Stimulated activated CD8-positive, alpha-beta memory T cell treated with anti-CD3 and anti-CD28 coated beads, Interleukin-12 subunit alpha, Interleukin-12 subunit beta, amount 100 ng/mL, for 4 hours (primary cell): ENCODE results near the gene EEFSEC.

Source experiments
- DNase-seq: peaks from one replicate; pipeline ENCODE4 v3.0.0-alpha.2; 2020; ENCODE audit warnings: low read depth

Gene EEFSEC

DNA sequence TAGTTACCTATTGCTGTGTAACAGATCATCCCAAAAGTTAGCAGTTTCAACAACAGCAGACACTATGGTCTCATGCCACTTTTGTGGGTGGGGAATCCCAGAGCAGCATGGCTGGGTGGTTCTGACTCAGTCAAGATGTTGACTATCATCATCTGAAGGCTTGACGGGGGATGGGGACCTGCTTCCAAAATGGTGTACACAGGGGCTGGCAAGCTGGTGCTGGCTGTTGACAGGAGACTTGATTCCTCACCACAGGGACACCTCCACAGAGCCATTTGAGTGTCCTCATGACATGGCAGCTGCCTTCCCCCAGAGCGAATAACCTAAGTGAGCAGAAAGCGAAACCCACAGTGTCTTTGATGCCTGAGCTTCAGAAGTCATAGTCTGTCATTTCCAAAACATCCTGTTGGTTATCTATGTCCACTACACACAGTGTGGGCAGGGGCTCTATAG, 294.3 kb downstream of the EEFSEC start:
- DNase-seq, result no peak

DNA sequence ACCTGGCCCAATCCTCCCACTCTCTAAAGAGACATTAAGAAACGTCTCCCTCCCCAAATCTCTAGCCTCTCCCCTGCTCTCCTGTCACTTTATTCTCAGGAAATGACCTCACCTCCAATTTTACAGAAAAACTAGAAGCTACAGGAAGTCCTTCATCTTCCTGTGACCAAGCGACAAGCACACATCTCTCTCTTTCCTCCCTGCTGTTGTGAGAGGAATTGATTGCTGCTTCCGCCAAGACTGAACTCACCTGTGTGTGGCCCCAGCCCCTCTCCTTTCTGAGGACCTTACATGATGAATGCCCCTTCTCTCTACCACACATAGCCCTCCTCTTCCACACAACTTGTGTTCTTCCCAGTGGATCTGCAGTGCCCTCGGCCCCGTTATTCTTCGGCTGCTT, 295.2 kb downstream of the EEFSEC start:
- DNase-seq, result no peak

DNA sequence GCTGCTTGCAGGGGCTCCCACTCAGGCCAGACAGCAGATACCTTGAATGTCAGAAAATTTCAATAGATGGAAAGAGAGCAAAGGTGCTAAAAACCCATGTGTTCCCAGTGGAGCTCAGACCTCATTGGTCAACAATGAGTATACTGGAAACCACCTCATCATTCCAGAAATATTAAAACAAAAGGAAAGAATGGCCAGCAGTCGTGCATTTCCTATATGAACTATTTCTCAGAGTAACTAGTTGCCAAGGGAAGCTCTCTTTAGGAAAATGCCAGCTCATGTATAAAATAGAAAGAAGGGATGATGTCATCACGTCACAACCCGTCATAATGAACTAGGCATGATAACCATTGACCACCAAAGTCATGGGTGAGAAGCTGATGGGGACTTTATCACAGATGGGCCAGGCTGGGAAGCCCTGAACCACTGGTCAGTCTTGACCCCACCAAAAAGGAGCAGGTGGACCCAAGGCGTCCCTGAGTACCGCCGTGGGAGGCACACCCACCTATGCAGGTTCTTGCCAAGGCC, 295.9 kb downstream of the EEFSEC start:
- no peak for DNase-seq

DNA sequence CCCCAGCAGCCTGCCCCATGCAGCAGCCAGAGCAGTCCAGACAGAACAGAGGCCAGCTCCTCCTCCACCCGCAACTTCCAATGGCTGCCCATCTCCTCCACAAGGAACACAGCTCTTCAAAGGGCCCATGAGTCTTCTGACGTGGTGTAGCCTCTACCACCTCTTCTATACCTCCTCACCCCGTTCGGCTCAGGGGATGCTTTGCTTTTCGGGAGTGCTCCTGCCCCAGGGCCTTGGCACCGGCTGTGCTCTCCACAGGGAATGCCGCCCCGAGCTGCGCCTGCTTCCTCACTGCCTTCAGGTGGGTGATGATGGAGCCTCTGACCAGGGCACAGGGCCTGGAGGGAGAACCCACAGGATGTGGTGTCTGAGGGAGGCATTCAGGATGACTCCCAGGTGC, 298.8 kb downstream of the EEFSEC start:
- no peak for DNase-seq

DNA sequence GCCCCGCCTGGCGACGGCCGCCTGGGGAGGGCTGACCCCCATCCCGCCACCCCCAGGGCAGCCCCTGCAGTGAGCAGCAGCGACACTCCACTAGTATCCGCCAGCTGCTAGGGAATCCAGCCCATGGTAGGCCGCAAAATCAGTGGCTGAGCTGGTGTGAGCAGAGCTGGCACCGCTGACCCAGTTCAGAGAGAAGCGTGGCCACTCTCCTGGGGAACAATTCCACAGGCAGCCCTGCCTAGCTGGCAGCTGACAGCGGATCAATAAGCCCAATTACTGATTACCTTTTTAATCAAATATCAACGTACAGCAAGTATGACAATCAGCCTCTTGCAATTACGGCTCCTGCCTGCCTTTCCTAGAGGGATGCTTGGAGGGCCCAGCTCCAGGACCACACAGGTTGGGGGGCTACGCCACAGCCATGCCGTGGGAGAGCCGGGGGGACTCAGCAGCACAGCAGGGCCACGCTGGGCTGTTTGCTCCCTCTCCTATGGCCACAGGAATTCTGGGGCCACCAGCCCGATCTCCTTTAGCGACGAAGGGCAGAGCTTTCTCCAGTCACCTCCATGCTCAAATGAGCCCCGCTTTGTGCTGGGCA, 299.5 kb downstream of the EEFSEC start:
- DNase-seq, result no peak

DNA sequence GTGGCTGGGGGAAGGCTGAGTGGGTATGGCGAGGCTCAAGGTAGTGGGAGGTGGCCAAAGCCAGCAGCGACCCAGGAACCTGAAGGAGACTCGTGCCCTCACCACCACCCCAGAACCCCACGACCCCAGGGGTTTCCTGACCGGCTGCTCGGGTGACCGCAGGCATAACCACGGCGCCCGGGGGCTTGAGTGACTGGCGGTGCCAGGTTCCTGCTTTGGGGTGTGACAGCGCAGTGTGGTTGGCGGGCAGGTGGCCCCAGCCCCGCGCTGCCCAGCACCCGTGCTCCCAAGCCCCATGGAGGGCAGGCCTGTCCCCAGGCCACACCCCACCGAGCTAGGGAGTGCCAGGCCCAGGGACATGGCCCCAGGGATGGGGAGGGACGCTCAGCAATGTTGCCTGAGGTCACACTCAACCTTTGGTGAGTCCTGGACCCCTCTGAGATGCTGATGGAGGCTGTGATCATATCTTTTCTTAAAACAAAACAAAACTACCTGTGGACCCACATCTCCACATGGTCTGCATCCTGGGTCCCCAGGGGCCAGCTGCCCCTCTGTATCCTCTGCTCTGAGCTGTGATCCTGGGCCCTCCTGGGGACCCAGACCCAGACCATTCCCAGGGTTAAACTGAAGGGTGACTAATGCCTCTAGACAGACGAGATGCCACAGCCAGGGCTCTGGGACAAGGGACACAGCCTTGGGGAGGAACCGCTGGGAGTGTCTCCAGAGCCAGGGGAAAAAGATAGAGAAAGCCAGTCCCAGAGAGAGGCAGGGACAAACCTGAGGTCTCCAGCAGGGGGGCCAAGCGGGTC, 300.4 kb downstream of the EEFSEC start:
- DNase-seq, result no peak

DNA sequence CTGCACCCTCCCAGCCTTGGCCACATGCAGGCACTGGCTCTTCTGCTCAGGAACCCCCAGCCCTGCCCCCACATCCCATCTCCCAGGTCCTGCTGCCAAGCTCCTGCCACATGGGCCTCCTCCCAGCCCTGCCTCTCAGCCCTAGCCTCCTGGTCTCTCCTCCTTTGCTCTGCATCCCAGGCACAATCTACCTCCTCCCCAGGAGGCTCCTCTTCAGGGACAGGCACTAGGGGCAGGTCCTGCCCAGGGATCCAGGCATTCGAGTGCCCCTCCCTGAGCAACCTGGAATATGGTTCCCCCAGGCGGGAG, 301.0 kb downstream of the EEFSEC start:
- no peak for DNase-seq

DNA sequence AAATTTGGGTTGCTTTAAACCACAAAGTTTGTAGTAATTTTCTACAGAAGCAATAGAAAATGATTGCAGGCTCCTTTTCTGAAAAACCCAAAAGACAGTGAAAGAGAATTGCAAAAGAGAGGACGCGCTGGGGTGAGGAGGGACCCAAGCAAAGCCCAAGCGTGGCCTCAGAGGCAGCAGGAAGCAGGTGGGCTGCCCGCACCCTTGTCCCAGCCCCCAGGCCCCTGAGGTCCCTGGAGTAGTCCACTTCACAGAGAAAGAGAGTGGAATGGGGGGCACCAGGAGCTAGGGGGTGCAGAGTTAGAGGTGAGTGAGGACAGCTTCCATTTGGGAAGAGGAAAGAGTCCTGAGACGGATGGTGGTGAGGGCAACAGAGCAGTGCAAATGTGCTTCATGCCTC, 301.8 kb downstream of the EEFSEC start:
- no peak for DNase-seq

DNA sequence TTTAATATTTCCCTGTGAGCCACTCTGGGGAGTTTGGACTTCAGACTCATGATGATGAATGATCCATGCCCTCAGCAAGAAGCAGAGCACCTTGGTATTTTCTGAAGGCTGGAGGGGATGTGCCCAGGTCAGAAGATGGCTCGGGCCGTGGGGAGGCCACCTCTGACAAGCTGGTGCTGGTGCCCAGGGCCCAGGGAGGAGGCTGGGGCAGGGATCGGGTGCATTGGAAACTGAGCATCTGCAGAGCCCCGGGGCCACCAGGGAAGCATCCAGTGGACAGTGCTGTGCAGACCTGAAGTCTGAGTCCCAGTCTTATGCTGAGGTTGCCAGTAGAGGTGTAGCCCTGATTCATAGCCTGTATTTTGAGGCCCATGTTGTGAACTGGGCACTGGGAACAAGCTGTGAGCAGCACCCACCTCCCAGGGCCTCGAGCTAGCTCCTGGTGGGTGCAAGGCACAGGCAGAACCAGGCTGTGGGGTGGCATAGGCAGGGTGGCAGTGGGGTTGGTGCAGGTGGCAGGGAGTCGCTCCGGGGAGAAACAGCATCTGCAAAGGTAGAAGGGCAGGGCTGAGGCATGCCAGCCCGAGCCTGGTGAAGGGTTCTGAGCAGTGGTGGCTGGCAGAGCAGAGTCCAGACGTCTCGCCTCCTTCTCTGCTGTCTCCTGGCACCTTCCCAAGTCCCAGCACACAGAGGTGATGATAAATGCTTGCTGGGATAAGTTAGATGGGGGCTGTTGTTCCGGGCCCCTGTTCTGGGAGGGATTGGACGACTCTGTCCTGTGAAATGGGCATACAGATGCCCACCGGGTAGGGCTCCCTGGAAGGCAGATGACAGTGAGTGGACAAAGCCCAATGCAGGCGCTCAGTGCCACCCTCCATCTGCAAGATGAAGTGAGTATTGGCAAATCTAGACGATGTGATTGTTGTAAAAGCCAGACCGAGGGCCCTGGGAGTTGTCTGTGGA, 302.8 kb downstream of the EEFSEC start:
- DNase-seq, result no peak

DNA sequence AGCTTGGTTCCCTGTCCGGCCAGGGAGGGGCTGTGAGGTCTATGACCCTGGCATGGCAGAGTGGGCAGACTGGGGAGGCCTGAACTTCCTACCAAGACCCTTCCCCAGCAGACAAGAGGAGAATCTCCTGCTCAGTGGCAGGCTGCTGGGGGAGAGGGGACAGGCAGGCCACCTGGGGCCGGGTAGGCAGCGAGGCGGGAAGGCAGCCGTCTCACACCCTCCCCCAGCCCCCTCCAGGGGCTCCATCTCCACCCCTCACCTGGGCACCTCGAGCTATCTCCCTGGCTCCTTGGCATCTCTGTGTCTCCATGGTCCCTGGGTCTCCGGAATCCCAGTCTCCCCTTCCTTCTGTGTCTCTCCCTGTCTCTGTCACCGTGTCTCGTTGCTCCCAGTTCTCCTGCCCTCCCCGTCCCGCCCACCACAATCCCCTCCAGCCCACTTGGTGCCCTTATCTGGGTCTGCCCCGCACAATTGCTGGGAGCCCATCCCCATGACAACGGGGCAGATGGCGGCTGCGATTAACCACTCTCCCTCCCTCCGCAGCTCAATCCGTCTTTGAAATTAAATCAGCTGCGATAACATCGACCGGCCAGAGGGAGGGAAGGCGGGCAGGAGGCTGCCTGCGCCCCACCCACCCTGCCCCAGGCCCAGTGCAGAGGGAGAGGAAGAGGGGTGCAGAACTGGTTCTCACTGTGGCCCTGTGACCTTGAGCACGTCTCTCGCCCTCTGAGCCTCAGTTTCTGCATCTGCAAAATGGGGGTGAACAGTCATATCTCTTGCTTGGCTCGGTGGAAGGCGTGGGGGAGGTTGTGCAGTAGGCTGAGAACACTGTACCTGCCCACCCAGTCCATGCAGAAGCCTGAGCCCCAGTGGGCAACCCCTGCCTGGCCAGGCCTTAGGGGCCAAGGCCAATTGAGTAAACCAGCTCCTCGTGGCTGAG, 303.8 kb downstream of the EEFSEC start:
- DNase-seq, result no peak

DNA sequence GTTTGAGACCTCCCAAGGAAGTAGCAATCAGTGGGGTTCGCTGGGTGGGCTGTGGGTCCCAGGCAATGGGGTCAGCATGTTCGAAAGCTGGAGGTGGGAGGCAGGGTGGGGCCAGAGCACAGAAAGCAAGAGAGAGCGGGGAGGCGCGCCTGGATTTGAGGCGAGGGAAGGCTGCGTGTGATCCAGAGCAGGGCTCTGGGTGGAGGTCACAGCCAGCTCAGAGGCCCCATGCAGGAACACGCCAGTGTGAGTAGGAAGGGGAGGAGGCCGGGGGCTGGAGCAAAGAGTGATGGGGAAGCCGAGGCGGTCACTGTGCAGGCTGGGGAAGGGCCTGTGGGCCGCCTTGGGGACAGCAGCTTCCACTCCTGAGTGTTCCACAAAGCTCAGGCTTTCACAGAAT, 304.7 kb downstream of the EEFSEC start:
- no peak for DNase-seq
